Glomerular endothelial cell (primary cell): ENCODE data around the gene STRN3. TPM values are rescaled to one million over a fixed set of nuclear protein-coding genes. Genes with fewer than 3 reads are reported as not detected.
"Not testable (repeated sequence)": the region's sequence is repeated elsewhere in the genome, so short reads cannot be mapped to it uniquely, and the experiment has no call there.

Source experiments
- DNase-seq: peaks from one replicate; pipeline ENCODE4 v3.0.0-alpha.2; 2011; ENCODE audit warnings: low read depth, low spot score; ENCODE audit errors: extremely low read depth
- total RNA-seq: library from RNA; depleted of rRNA; stranded (reverse); fragments of >200 nt; gene quantifications from 2 replicates; pipeline ENCODE4 v1.2.3, GENCODE V29; 2015

The STRN3 gene
- total RNA-seq, 1 donor from 2014 or later: 27.6 TPM

- not testable (repeated sequence) for DNase-seq
These were observed 22.2 kb downstream of the STRN3 start for GRCh38 chr14:31004007-31004406.

GRCh38 chr14:31003284-31003683, 22.9 kb downstream of the STRN3 start:
- no peak for DNase-seq

- no peak for DNase-seq
These were observed 24.9 kb downstream of the STRN3 start for GRCh38 chr14:31001339-31001658.

GRCh38 chr14:31000629-31001338, 25.4 kb downstream of the STRN3 start:
- DNase-seq: no peak

- DNase-seq: no peak
These were observed 27.0 kb downstream of the STRN3 start for GRCh38 chr14:30999038-30999773.

- no peak for DNase-seq
These were observed 28.0 kb downstream of the STRN3 start for GRCh38 chr14:30998100-30998706.

- DNase-seq: no peak
These were observed 29.1 kb downstream of the STRN3 start for GRCh38 chr14:30996892-30997659.

DNA sequence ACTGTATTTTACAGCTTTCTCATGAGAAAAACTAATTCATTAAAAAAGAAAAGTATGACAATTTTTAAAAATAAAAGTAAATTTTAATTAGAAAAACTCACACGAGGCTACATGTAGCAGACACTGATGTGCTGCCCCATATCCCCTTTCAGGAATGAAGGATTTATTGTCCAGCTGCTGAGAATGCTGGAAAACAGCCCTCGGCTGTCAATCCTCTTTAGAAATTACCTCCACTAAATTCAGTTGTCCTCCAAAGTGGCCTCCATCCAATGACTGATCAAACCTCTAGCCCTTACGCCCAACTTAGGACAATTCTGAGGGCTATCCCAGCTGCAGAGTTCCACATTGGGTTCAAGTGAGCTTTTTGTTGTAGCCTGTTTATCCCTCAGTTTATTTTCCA, 30.5 kb downstream of the STRN3 start:
- no peak for DNase-seq

GRCh38 chr14:30994681-30995620, 31.2 kb downstream of the STRN3 start:
- DNase-seq: no peak

DNA sequence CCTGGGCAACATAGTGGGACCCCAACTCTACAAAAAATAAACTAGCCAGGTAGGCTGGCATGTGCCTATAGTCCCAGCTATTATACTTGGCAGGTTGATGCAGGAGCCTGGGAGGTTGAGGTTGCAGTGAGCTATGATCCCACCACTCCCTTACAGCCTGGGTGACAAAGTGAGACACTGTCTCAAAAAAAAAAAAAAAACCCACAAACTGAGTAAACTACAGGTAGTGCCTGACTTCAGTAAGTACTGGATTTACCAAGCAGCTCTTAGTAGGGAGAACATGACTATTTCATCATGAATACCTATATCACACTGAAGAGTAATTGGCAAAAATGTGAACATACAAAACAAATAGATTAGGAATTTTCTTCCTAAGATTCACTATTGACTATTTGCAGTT, 33.1 kb downstream of the STRN3 start:
- no peak for DNase-seq

DNA sequence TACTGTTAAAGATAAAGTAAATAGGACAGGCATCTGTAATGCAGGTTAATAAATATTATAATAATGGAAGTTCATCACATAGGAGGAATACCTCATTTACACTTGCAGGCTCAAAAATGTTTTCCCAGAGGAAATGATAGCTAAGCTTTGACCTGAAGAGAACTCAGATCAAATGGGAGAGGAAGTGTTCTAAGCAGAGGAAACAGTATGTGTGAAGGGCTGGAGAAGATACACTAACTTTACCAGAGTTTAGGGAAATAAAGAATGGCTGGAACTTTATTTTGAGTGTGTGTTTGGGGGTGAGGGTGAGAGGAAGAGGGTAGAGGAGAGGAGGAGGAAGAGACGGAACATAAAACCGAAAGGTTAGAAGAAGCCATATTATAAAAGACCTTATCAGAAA, 34.8 kb downstream of the STRN3 start:
- no peak for DNase-seq

DNA sequence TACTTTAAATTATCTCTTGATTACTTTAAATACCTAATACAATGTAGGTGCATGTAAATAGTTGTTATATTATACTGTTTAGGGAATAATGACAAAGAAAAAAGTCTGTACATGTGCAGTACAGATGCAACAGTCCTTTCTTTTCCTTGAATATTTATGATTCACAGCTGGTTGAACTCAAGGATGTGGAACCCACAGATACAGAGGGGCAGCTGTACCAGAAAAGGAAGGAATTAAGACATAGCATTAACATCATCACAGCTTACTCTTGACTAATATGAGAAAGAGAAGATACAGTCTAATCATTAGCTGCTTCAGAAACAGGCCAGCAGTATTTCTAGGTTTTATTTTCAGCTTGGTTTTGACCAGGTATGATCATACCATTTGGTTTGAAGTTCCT, 35.4 kb downstream of the STRN3 start:
- DNase-seq: no peak

- no peak for DNase-seq
These were observed 37.7 kb downstream of the STRN3 start for GRCh38 chr14:30988509-30988908.

DNA sequence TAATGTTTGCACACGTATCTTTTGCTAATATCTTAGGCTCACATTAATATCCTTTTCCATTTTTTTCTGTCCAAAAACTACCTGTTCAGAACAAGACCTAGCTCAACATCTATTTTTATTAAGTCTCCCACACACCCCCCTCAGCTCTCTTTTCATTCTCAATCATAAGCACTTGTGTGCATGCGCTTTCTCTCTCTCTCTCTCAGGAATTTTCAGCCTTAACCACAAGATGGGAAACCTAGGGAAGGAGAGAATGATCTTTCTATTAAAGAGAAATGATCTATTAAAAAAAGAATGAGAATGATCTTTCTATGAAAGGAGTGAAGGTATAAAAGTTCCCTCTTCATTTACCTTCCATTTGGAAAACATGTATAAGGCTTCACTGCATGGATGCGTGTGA, 40.4 kb downstream of the STRN3 start:
- DNase-seq: no peak

- no peak for DNase-seq
These were observed 42.3 kb downstream of the STRN3 start for GRCh38 chr14:30983858-30984257.

GRCh38 chr14:30982533-30982932, 43.6 kb downstream of the STRN3 start:
- DNase-seq: no peak

DNA sequence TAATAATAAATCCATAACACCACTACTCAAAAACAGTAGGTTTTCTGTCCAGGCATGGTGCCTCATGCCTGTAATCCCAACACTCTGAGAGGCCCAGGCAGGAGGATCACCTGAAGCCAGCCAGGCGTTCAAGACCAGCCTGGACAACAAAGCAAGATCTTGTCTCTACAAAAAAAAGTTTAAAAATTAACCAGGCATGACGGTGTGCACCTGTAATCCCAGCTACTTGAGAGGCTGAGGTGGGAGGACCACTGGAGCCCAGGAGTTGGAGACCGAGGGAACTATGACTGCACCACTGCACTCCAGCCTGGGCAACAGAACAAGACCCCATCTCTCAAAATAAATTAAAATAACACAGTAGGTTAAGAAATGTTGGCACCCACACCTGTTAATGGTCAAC, 45.2 kb downstream of the STRN3 start:
- no peak for DNase-seq

DNA sequence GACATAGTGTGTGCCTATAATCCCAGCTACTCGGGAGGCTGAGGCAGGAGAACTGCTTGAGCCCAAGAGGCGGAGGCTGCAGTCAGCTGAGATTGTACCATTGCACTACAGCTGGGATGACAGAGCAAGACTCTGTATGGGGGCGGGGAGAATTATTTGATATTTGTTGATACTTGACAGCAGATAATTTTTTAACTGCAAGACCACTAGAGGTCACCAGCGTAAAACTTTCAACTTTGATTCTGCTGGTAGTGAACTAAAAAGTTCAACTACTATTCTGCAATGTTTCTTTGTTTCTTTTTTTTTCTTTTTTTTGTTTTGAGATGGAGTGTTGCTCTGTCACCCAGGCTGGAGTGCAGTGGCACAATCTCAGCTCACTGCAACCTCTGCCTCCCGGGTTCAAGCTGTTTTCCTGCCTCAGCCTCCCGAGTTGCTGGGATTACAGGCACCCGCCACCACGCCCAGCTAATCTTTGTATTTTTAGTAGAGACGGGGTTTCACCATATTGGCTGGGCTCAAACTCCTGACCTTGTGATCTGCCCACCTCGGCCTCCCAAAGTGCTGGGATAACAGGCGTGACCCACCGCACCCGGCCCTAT, 46.0 kb downstream of the STRN3 start:
- DNase-seq: peak; percentile 56

GRCh38 chr14:30977752-30978151, 48.4 kb downstream of the STRN3 start:
- DNase-seq: no peak

DNA sequence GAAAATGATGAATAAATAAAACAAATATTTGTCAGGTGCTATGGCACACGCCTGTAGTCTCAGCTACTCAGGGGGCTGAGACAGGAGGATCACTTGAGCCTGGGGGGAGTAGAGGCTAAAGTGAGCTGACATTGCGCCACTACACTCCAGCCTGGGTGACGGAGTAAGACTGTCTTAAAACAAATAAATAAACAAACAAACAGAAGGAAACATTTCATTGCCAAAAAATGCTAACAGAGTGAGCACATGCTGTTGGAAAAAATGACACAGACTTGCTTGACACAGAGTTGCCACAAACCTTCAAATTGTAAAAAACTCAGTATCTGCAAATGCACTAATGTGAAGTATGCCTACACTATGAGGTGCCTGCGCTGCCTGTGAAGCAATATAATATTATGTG, 51.6 kb downstream of the STRN3 start:
- no peak for DNase-seq
